HepG2 (cell line): ENCODE data around the gene RAB3A. TPM values are rescaled to one million over a fixed set of nuclear protein-coding genes. Genes with fewer than 3 reads are reported as not detected.

Experiments used
- HNF4A ChIP-seq: sonication (generic); formaldehyde crosslinking; IDR thresholded peaks from 2 replicates; pipeline ENCODE4 v1.4.0; 2020; ENCODE audit warnings: missing genetic modification reagents
- KLF9 ChIP-seq: IDR thresholded peaks from 2 replicates; pipeline ENCODE4 v1.6.1; 2016; ENCODE audit warnings: low read depth
- NBN ChIP-seq: fragments of 450-650 bp; conservative IDR thresholded peaks from 2 replicates; pipeline ENCODE4 v1.6.1; 2017
- NCOA1 ChIP-seq: sonication (generic); formaldehyde crosslinking; IDR thresholded peaks from 2 replicates; pipeline ENCODE4 v1.9.0; 2021; ENCODE audit warnings: missing genetic modification reagents
- NFE2L1 ChIP-seq: sonication (generic); formaldehyde crosslinking; IDR thresholded peaks from 2 replicates; pipeline ENCODE4 v1.4.0; 2020; ENCODE audit warnings: missing genetic modification reagents, mild to moderate bottlenecking, borderline replicate concordance
- SIX4 ChIP-seq: sonication (generic); formaldehyde crosslinking; IDR thresholded peaks from 2 replicates; pipeline ENCODE4 v1.4.0; 2020; ENCODE audit warnings: missing genetic modification reagents
- SRSF9 ChIP-seq: fragments of 200-400 bp; formaldehyde crosslinking; IDR thresholded peaks from 2 replicates; pipeline ENCODE4 v1.6.1; 2018; ENCODE audit warnings: borderline replicate concordance, mild to moderate bottlenecking, low read depth, low read length; ENCODE audit not compliant: insufficient read depth, poor library complexity, severe bottlenecking
- YY1 ChIP-seq: IDR thresholded peaks from 2 replicates; pipeline ENCODE4 v1.6.1; 2011; ENCODE audit warnings: low read length, low read depth, moderate library complexity, mild to moderate bottlenecking; ENCODE audit not compliant: insufficient read depth, insufficient replicate concordance
- ZNF547 ChIP-seq: sonication (generic); formaldehyde crosslinking; IDR thresholded peaks from 2 replicates; pipeline ENCODE4 v1.5.1; 2020; ENCODE audit warnings: mild to moderate bottlenecking, missing genetic modification reagents
- ZNF776 ChIP-seq: sonication (generic); formaldehyde crosslinking; IDR thresholded peaks from 2 replicates; pipeline ENCODE4 v1.4.0; 2020; ENCODE audit warnings: mild to moderate bottlenecking, missing genetic modification reagents
- ZSCAN12 ChIP-seq: sonication (generic); formaldehyde crosslinking; IDR thresholded peaks from 2 replicates; pipeline ENCODE4 v1.9.0; 2021; ENCODE audit warnings: mild to moderate bottlenecking, missing genetic modification reagents
- ZSCAN22 ChIP-seq: sonication (generic); formaldehyde crosslinking; IDR thresholded peaks from 2 replicates; pipeline ENCODE4 v1.4.0; 2020; ENCODE audit warnings: mild to moderate bottlenecking, missing genetic modification reagents
- polyA plus RNA-seq, 8 experiments: library from polyadenylated mRNA; depleted of rRNA in 3 of 8; stranded (reverse) in 7 of 8; unstranded in 1 of 8; fragments of >200 nt; fragmentation: Illumina TruSeq in 4 of 8; extraction: Trizol in 4 of 8; gene quantifications; 2 replicates each; pipeline versions ENCODE4 v1.2.1 to v1.2.3, GENCODE V29; 2011 to 2016; ENCODE audit warnings: low read depth in 4 of 8, missing spikeins in 1 of 8, mixed read lengths in 1 of 8; ENCODE audit not compliant: insufficient read depth in 1 of 8
- total RNA-seq, 5 experiments: library from RNA; depleted of rRNA; stranded (reverse); fragments of >200 nt; fragmentation: Illumina TruSeq; extraction: Trizol; gene quantifications; 2 replicates each; pipeline ENCODE4 v1.2.3, GENCODE V29; 2016; ENCODE audit warnings: low read depth in 1 of 5
- TF ChIP-seq, protein P1 (sequence below): sonication (generic); formaldehyde crosslinking; IDR thresholded peaks from 2 replicates; pipeline ENCODE4 v1.4.0; 2020; ENCODE audit warnings: missing genetic modification reagents
- TF ChIP-seq, protein P2 (sequence below): sonication (generic); formaldehyde crosslinking; IDR thresholded peaks from 2 replicates; pipeline ENCODE4 v1.9.0; 2021; ENCODE audit warnings: missing genetic modification reagents, borderline replicate concordance
- TF ChIP-seq, protein P3 (sequence below): sonication (generic); formaldehyde crosslinking; IDR thresholded peaks from 2 replicates; pipeline ENCODE4 v1.5.0; 2020; ENCODE audit warnings: missing genetic modification reagents
- TF ChIP-seq, protein P4 (sequence below): sonication (generic); formaldehyde crosslinking; IDR thresholded peaks from 2 replicates; pipeline ENCODE4 v1.5.0; 2020; ENCODE audit warnings: mild to moderate bottlenecking, missing genetic modification reagents, borderline replicate concordance
- TF ChIP-seq, protein P5 (sequence below): sonication (generic); formaldehyde crosslinking; IDR thresholded peaks from 2 replicates; pipeline ENCODE4 v1.4.0; 2020; ENCODE audit warnings: mild to moderate bottlenecking, missing genetic modification reagents, borderline replicate concordance

The RAB3A gene
- total and polyA plus RNA-seq, 2 of the 13 experiments (the other 11 are each of a cell fraction or from before 2014, with no cell fraction given), result 0.58 to 0.98 TPM

DNA sequence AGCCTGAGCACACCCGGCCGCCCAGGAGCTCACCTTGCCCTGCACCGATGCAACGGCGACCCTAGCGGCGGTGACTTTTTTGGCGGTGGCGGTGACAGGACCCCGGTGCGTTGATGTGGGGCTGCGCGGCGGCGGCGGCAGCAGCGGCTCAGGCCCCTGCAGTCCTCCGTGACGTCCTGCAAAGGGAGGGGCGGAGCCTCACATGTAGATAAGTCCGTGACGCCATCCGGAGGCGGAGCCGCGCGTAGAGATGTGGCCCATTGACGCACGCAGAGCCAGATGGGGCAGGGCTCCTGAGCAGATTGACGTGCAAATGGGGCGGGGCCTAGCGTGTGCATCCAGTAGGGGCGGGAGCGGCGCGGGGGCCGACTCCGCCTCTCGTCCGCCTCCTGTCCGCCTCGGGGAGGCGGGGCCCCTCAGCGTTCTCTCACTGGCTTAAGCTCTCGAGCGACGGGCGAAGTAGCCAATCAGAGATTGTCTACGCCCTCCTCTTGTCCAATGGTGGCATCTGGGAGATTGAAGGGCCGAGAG is at the start of gene RAB3A (continued):
- TF ChIP-seq KLF9 (no peak), ZSCAN22 (no peak), NBN (no peak), ZSCAN12 (CRISPR knock-in tag) (no peak), SIX4 (CRISPR knock-in tag) (no peak), ZNF776 (CRISPR knock-in tag) (no peak), YY1 (no peak), ZNF547 (CRISPR knock-in tag) (no peak), SRSF9 (no peak), NCOA1 (CRISPR knock-in tag) (no peak), HNF4A (CRISPR knock-in tag) (no peak), NFE2L1 (no peak)
- TF ChIP-seq, protein P1, sequence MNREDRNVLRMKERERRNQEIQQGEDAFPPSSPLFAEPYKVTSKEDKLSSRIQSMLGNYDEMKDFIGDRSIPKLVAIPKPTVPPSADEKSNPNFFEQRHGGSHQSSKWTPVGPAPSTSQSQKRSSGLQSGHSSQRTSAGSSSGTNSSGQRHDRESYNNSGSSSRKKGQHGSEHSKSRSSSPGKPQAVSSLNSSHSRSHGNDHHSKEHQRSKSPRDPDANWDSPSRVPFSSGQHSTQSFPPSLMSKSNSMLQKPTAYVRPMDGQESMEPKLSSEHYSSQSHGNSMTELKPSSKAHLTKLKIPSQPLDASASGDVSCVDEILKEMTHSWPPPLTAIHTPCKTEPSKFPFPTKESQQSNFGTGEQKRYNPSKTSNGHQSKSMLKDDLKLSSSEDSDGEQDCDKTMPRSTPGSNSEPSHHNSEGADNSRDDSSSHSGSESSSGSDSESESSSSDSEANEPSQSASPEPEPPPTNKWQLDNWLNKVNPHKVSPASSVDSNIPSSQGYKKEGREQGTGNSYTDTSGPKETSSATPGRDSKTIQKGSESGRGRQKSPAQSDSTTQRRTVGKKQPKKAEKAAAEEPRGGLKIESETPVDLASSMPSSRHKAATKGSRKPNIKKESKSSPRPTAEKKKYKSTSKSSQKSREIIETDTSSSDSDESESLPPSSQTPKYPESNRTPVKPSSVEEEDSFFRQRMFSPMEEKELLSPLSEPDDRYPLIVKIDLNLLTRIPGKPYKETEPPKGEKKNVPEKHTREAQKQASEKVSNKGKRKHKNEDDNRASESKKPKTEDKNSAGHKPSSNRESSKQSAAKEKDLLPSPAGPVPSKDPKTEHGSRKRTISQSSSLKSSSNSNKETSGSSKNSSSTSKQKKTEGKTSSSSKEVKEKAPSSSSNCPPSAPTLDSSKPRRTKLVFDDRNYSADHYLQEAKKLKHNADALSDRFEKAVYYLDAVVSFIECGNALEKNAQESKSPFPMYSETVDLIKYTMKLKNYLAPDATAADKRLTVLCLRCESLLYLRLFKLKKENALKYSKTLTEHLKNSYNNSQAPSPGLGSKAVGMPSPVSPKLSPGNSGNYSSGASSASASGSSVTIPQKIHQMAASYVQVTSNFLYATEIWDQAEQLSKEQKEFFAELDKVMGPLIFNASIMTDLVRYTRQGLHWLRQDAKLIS (CRISPR knock-in tag), result no peak
- TF ChIP-seq, protein P2, sequence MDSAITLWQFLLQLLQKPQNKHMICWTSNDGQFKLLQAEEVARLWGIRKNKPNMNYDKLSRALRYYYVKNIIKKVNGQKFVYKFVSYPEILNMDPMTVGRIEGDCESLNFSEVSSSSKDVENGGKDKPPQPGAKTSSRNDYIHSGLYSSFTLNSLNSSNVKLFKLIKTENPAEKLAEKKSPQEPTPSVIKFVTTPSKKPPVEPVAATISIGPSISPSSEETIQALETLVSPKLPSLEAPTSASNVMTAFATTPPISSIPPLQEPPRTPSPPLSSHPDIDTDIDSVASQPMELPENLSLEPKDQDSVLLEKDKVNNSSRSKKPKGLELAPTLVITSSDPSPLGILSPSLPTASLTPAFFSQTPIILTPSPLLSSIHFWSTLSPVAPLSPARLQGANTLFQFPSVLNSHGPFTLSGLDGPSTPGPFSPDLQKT (CRISPR knock-in tag), result no peak
- TF ChIP-seq, protein P3, sequence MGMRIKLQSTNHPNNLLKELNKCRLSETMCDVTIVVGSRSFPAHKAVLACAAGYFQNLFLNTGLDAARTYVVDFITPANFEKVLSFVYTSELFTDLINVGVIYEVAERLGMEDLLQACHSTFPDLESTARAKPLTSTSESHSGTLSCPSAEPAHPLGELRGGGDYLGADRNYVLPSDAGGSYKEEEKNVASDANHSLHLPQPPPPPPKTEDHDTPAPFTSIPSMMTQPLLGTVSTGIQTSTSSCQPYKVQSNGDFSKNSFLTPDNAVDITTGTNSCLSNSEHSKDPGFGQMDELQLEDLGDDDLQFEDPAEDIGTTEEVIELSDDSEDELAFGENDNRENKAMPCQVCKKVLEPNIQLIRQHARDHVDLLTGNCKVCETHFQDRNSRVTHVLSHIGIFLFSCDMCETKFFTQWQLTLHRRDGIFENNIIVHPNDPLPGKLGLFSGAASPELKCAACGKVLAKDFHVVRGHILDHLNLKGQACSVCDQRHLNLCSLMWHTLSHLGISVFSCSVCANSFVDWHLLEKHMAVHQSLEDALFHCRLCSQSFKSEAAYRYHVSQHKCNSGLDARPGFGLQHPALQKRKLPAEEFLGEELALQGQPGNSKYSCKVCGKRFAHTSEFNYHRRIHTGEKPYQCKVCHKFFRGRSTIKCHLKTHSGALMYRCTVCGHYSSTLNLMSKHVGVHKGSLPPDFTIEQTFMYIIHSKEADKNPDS, result no peak
- TF ChIP-seq, protein P4, sequence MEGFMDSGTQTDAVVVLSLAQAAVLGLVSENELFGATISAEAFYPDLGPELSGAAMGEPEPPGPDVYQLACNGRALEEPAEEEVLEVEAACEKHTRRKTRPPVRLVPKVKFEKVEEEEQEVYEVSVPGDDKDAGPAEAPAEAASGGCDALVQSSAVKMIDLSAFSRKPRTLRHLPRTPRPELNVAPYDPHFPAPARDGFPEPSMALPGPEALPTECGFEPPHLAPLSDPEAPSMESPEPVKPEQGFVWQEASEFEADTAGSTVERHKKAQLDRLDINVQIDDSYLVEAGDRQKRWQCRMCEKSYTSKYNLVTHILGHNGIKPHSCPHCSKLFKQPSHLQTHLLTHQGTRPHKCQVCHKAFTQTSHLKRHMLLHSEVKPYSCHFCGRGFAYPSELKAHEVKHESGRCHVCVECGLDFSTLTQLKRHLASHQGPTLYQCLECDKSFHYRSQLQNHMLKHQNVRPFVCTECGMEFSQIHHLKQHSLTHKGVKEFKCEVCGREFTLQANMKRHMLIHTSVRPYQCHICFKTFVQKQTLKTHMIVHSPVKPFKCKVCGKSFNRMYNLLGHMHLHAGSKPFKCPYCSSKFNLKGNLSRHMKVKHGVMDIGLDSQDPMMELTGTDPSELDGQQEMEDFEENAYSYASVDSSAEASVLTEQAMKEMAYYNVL (CRISPR knock-in tag), result peak; percentile 71; the same call in 1 of the 2 replicates
- TF ChIP-seq, protein P5, sequence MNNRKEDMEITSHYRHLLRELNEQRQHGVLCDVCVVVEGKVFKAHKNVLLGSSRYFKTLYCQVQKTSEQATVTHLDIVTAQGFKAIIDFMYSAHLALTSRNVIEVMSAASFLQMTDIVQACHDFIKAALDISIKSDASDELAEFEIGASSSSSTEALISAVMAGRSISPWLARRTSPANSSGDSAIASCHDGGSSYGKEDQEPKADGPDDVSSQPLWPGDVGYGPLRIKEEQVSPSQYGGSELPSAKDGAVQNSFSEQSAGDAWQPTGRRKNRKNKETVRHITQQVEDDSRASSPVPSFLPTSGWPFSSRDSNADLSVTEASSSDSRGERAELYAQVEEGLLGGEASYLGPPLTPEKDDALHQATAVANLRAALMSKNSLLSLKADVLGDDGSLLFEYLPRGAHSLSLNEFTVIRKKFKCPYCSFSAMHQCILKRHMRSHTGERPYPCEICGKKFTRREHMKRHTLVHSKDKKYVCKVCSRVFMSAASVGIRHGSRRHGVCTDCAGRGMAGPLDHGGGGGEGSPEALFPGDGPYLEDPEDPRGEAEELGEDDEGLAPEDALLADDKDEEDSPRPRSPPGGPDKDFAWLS (CRISPR knock-in tag), result no peak
